Measurements from ENCODE around the gene ZMIZ1.
A peak's percentile ranks its signal among the peaks of the same experiment; 100 is the strongest.

ZMIZ1 gene

GRCh38 chr10:79125092-79125491 is 56.3 kb downstream of the ZMIZ1 start:
- DNase-seq: peak; percentile 77

GRCh38 chr10:79126351-79127080 is 57.8 kb downstream of the ZMIZ1 start:
- no peak for DNase-seq

GRCh38 chr10:79127151-79127961 is 58.6 kb downstream of the ZMIZ1 start:
- peak; percentile 11 for DNase-seq

GRCh38 chr10:79128241-79128922 is 59.6 kb downstream of the ZMIZ1 start:
- no peak for DNase-seq

GRCh38 chr10:79128923-79129305 is 60.1 kb downstream of the ZMIZ1 start:
- DNase-seq: peak; percentile 62

- peak; percentile 78 for DNase-seq
Measured at GRCh38 chr10:79129361-79129997, 60.7 kb downstream of the ZMIZ1 start.

- DNase-seq: no peak
Measured at GRCh38 chr10:79130255-79130654, 61.5 kb downstream of the ZMIZ1 start.

GRCh38 chr10:79130846-79131245 is 62.1 kb downstream of the ZMIZ1 start:
- DNase-seq: no peak

GRCh38 chr10:79131836-79132631 is 63.3 kb downstream of the ZMIZ1 start:
- no peak for DNase-seq

- peak; percentile 84 for DNase-seq
Measured at GRCh38 chr10:79132681-79133381, 64.1 kb downstream of the ZMIZ1 start.

- peak; percentile 44 for DNase-seq
Measured at GRCh38 chr10:79133416-79133815, 64.7 kb downstream of the ZMIZ1 start.

- DNase-seq: no peak
Measured at GRCh38 chr10:79135790-79136189, 67.0 kb downstream of the ZMIZ1 start.

- peak; percentile 36 for DNase-seq
Measured at GRCh38 chr10:79136236-79137005, 67.7 kb downstream of the ZMIZ1 start.

GRCh38 chr10:79137300-79137756 is 68.6 kb downstream of the ZMIZ1 start:
- no peak for DNase-seq

- no peak for DNase-seq
Measured at GRCh38 chr10:79137826-79138225, 69.1 kb downstream of the ZMIZ1 start.

GRCh38 chr10:79138449-79139123 is 69.8 kb downstream of the ZMIZ1 start:
- DNase-seq: no peak

GRCh38 chr10:79139124-79139835 is 70.5 kb downstream of the ZMIZ1 start:
- DNase-seq: no peak

GRCh38 chr10:79140085-79140793 is 71.5 kb downstream of the ZMIZ1 start:
- no peak for DNase-seq

GRCh38 chr10:79140855-79141254 is 72.1 kb downstream of the ZMIZ1 start:
- no peak for DNase-seq
